K562 (cell line): ENCODE measurements around the gene TENM3.

Experiments
- ARNT ChIP-seq, 2 experiments: fragments of 450-650 bp; IDR thresholded peaks; 2 replicates each; pipeline ENCODE4 v1.6.1; 2016; ENCODE audit warnings: mild to moderate bottlenecking in 1 of 2
- ATF7 ChIP-seq: fragments of 450-650 bp; IDR thresholded peaks from 2 replicates; pipeline ENCODE4 v1.7.1; 2014; ENCODE audit warnings: mild to moderate bottlenecking, moderate library complexity
- CHD7 ChIP-seq: fragments of 200-600 bp; sonication (generic); IDR thresholded peaks from one replicate; pipeline ENCODE4 v1.6.1; 2012; ENCODE audit warnings: mild to moderate bottlenecking, low read depth, low read length, inconsistent platforms
- CTCF ChIP-seq, 3 experiments: IDR thresholded peaks in 2 of 3; conservative IDR thresholded peaks in 1 of 3; 2 replicates each; pipeline ENCODE4 v1.5.1; 2011 to 2012; ENCODE audit warnings: low read length in 3 of 3, mild to moderate bottlenecking in 3 of 3, control low read depth in 2 of 3, improper control_type of control experiment in 1 of 3, inconsistent platforms in 1 of 3, low read depth in 1 of 3, mixed read lengths in 1 of 3, moderate library complexity in 1 of 3; ENCODE audit not compliant: insufficient read depth in 2 of 3
- EP300 ChIP-seq: IDR thresholded peaks from 2 replicates; pipeline ENCODE4 v1.6.1; 2012; ENCODE audit warnings: low read length, improper control_type of control experiment
- FOXA1 ChIP-seq: fragments of 450-650 bp; IDR thresholded peaks from 2 replicates; pipeline ENCODE4 v1.6.1; 2016; ENCODE audit warnings: mild to moderate bottlenecking, borderline replicate concordance
- HCFC1 ChIP-seq: IDR thresholded peaks from 2 replicates; pipeline ENCODE4 v1.6.1; 2012; ENCODE audit warnings: low read depth, low read length, improper control_type of control experiment
- MYC ChIP-seq, 2 experiments: fragments of 250-450 bp in 1 of 2; sonication (Bioruptor Pico) in 1 of 2; IDR thresholded peaks; 2 replicates each; pipeline versions ENCODE4 v1.5.1 to v1.6.1; 2012 to 2021; ENCODE audit warnings: low read depth in 2 of 2, borderline replicate concordance in 1 of 2, improper control_type of control experiment in 1 of 2, low read length in 1 of 2, mild to moderate bottlenecking in 1 of 2, moderate library complexity in 1 of 2
- RBM14 ChIP-seq: fragments of 200-400 bp; formaldehyde crosslinking; IDR thresholded peaks from 2 replicates; pipeline ENCODE4 v1.6.1; 2018; ENCODE audit warnings: low read depth, mild to moderate bottlenecking, low read length, moderate library complexity, borderline replicate concordance; ENCODE audit not compliant: insufficient read depth
- SMARCC2 ChIP-seq: fragments of 450-650 bp; IDR thresholded peaks from 2 replicates; pipeline ENCODE4 v1.6.1; 2017; ENCODE audit warnings: antibody characterized with exemption, moderate library complexity, mild to moderate bottlenecking, low read depth
- U2AF1 ChIP-seq: fragments of 200-400 bp; formaldehyde crosslinking; optimal IDR thresholded peaks from 2 replicates; pipeline ENCODE3; 2017; ENCODE audit warnings: mild to moderate bottlenecking, low read depth, low read length, moderate library complexity
- ZBTB7A ChIP-seq: IDR thresholded peaks from 2 replicates; pipeline ENCODE4 v1.6.1; 2011; ENCODE audit warnings: low read depth, mild to moderate bottlenecking, low read length, moderate library complexity, borderline replicate concordance; ENCODE audit not compliant: control insufficient read depth
- ZNF41 ChIP-seq: fragments of 250-450 bp; sonication (Bioruptor Pico); conservative IDR thresholded peaks from 2 replicates; pipeline ENCODE4 v1.4.0; 2020; ENCODE audit warnings: mild to moderate bottlenecking
- ZZZ3 ChIP-seq: fragments of 450-650 bp; IDR thresholded peaks from 2 replicates; pipeline ENCODE4 v1.6.1; 2016; ENCODE audit warnings: antibody characterized with exemption, mild to moderate bottlenecking, moderate library complexity

DNA sequence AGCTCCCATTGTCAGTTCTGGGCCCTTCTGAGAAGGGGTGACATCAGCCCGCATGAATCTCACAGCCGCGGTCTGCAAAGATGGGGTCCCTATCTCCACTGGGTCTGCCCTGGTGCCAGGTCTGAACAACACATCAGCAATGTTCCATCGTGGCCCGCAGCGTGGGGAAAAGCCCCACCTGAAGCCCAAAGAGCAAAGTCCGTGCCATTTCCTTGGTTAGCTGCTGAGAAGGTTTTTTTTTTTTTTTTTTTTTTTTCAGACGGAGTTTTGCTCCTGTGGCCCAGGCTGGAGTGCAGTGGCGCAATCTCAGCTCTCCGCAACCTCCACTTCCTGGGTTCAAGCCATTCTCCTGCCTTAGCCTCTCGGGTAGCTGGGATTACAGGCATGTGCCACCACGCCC lies 594.6 kb downstream of the TENM3 start:
- TF ChIP-seq CTCF (IDR thresholded peaks at IDR 0.05 in 2 of 3, conservative IDR thresholded peaks at IDR 0.05 in 1 of 3; ENCODE audit: insufficient read depth in 2 of 3, low read depth in 1 of 3, low read length in 3 of 3) (no peak), ATF7 (no peak), U2AF1 (no peak), ZNF41 (CRISPR knock-in tag) (no peak), FOXA1 (no peak), MYC (IDR thresholded peaks at IDR 0.05; ENCODE audit: low read depth, low read length) (no peak), MYC (CRISPR knock-in tag; IDR thresholded peaks at IDR 0.05; ENCODE audit: borderline replicate concordance, low read depth) (no peak), EP300 (no peak), ZZZ3 (no peak), RBM14 (no peak), HCFC1 (no peak), CHD7 (no peak), ZBTB7A (no peak), ARNT (IDR thresholded peaks at IDR 0.05) (no peak), SMARCC2 (no peak)
